Uterus (tissue), 2 donors: ENCODE measurements around the gene HYCC1.

Experiments used
- POLR2A ChIP-seq, 2 donors: fragments of 450-650 bp; IDR thresholded peaks; one replicate each; pipeline ENCODE4 v1.6.1; 2016; ENCODE audit warnings: antibody characterized with exemption in 2 of 2, mild to moderate bottlenecking in 1 of 2, moderate library complexity in 1 of 2
- TF ChIP-seq, protein P1 (sequence below), 4 experiments: fragments of 200-600 bp in 2 of 4; fragments of 450-650 bp in 2 of 4; sonication (generic) in 2 of 4; IDR thresholded peaks; one replicate each; pipeline ENCODE4 v1.5.1; 2016 to 2019; ENCODE audit warnings: antibody characterized with exemption in 4 of 4, mild to moderate bottlenecking in 2 of 4, moderate library complexity in 1 of 4

DNA sequence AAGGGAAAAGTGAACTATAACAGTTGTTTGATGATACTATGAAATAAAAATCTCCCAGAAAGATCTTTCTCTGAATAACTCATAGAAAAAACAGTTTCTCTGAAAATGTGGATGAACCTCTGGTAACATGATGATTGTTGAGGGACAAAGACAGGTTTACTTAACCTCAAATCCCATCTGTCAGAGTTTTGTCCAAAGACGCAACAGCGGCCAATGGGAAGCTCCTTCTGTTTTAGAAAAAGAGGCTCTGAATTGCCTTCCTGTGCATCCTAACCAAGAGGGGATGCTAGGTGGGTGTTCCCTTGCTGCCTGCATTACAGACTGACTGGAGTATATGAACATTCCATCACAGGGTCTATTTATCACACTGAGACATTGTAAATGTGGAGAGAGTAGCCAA lies 8.9 kb upstream of the HYCC1 start:
- TF ChIP-seq, protein P1, sequence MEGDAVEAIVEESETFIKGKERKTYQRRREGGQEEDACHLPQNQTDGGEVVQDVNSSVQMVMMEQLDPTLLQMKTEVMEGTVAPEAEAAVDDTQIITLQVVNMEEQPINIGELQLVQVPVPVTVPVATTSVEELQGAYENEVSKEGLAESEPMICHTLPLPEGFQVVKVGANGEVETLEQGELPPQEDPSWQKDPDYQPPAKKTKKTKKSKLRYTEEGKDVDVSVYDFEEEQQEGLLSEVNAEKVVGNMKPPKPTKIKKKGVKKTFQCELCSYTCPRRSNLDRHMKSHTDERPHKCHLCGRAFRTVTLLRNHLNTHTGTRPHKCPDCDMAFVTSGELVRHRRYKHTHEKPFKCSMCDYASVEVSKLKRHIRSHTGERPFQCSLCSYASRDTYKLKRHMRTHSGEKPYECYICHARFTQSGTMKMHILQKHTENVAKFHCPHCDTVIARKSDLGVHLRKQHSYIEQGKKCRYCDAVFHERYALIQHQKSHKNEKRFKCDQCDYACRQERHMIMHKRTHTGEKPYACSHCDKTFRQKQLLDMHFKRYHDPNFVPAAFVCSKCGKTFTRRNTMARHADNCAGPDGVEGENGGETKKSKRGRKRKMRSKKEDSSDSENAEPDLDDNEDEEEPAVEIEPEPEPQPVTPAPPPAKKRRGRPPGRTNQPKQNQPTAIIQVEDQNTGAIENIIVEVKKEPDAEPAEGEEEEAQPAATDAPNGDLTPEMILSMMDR (IDR thresholded peaks at IDR 0.05) = no peak
- no peak for TF ChIP-seq POLR2A (IDR thresholded peaks at IDR 0.05)
